Endothelial cell of umbilical vein (primary cell): ENCODE data around the gene EMID1.

Experiments
- EZH2 ChIP-seq: IDR thresholded peaks from 2 replicates; pipeline ENCODE4 v1.6.1; 2012; ENCODE audit warnings: borderline replicate concordance, low read depth, mild to moderate bottlenecking, moderate library complexity, low read length, inconsistent platforms; ENCODE audit not compliant: severe bottlenecking
- JUN ChIP-seq: IDR thresholded peaks from 2 replicates; pipeline ENCODE4 v1.6.1; 2011; ENCODE audit warnings: borderline replicate concordance, low read depth; ENCODE audit not compliant: insufficient read length, insufficient read depth
- MYC ChIP-seq: IDR thresholded peaks from one replicate; pipeline ENCODE4 v1.6.1; 2011; ENCODE audit warnings: mild to moderate bottlenecking, low read depth, low read length
- POLR2A ChIP-seq: IDR thresholded peaks from 2 replicates; pipeline ENCODE4 v1.6.1; 2012; ENCODE audit warnings: low read depth, mild to moderate bottlenecking, control low read depth, low read length
- POLR2AphosphoS5 ChIP-seq: IDR thresholded peaks from 2 replicates; pipeline ENCODE4 v1.6.1; 2012; ENCODE audit warnings: low read depth, mild to moderate bottlenecking, control low read depth, low read length, moderate library complexity; ENCODE audit not compliant: insufficient read depth
- TF ChIP-seq, protein P1 (sequence below), 2 donors: IDR thresholded peaks; 1 replicate in 1 of 2; 2 replicates in 1 of 2; pipeline ENCODE4 v1.5.1; 2011; ENCODE audit warnings: low read length in 2 of 2, mild to moderate bottlenecking in 2 of 2, moderate library complexity in 2 of 2, control low read depth in 1 of 2, inconsistent platforms in 1 of 2, low read depth in 1 of 2; ENCODE audit not compliant: insufficient read depth in 1 of 2; ENCODE audit errors: extremely low read depth in 1 of 2
- TF ChIP-seq, protein P2 (sequence below): IDR thresholded peaks from 2 replicates; pipeline ENCODE4 v1.6.1; 2011; ENCODE audit not compliant: insufficient read depth, insufficient read length

DNA sequence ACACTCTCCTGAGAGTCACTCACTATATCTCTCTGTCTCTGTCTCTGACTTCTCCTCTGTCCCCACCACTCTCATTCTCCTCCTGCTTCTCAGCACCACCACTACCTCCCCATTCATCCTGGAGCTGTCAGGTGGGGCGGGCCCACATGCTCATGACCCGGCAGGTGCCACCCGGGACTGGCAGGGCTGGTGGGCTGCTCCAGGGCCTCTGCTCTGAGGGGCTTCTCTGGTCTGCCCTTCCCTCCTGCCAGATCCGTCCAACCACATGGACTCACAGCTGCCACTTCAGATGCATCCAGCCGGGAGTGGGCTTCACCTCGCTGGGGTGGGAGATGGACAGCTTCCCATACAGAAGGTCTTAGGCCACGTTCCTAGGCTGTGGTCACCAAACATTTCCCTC lies 4.8 kb upstream of the EMID1 start:
- TF ChIP-seq, protein P1, sequence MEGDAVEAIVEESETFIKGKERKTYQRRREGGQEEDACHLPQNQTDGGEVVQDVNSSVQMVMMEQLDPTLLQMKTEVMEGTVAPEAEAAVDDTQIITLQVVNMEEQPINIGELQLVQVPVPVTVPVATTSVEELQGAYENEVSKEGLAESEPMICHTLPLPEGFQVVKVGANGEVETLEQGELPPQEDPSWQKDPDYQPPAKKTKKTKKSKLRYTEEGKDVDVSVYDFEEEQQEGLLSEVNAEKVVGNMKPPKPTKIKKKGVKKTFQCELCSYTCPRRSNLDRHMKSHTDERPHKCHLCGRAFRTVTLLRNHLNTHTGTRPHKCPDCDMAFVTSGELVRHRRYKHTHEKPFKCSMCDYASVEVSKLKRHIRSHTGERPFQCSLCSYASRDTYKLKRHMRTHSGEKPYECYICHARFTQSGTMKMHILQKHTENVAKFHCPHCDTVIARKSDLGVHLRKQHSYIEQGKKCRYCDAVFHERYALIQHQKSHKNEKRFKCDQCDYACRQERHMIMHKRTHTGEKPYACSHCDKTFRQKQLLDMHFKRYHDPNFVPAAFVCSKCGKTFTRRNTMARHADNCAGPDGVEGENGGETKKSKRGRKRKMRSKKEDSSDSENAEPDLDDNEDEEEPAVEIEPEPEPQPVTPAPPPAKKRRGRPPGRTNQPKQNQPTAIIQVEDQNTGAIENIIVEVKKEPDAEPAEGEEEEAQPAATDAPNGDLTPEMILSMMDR (IDR thresholded peaks at IDR 0.05; ENCODE audit: extremely low read depth in 1 of 2, insufficient read depth in 1 of 2, low read depth in 1 of 2, low read length in 2 of 2): no peak
- TF ChIP-seq POLR2AphosphoS5 (no peak), POLR2A (no peak), EZH2 (no peak), JUN (no peak), MYC (no peak)
- TF ChIP-seq, protein P2, sequence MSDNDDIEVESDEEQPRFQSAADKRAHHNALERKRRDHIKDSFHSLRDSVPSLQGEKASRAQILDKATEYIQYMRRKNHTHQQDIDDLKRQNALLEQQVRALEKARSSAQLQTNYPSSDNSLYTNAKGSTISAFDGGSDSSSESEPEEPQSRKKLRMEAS: no peak
